Measurements from ENCODE around the gene KLHDC8A. TPM values are rescaled to one million over a fixed set of nuclear protein-coding genes. Genes with fewer than 3 reads are reported as not detected.

The KLHDC8A gene
- polyA plus RNA-seq, 1 donor (not counting 4 experiments of a cell fraction or from before 2014, with no cell fraction given): not detected

DNA sequence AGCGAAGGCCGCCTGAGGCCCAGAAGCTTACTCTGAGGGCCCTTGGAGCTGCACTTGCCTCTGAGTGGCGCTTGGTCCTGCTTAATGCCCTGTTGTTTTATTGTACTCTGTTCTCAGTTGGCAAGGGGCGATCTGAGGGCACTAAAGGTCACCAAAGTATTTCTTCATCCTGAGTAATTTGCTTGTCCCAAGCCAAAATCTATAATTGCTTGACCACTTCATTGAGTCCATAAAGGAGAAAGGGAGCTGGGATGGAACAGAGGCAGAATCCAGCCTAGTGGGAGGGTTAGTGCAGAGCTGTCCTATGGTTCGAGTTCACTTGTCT is 34.8 kb downstream of the KLHDC8A start:
- Histone ChIP-seq H2AFZ (ENCODE audit: control insufficient read depth, low read length) (no peak overlapping the region), H3K4me2 (ENCODE audit: control insufficient read depth, extremely low read depth, insufficient read depth, low read depth, low read length) (peak overlapping the region; percentile 33), H3K36me3 (ENCODE audit: control insufficient read depth in 2 of 2, extremely low read depth in 1 of 2, insufficient read depth in 2 of 2, low read length in 2 of 2) (no peaks in the 10 kb centered on the region), H3K9me1 (ENCODE audit: control insufficient read depth, extremely low read depth, insufficient read depth, low read length) (no peaks in the 10 kb centered on the region), H3K9me3 (ENCODE audit: control insufficient read depth, low read depth, low read length) (no peaks in the 10 kb centered on the region), H3K4me3 (ENCODE audit: control insufficient read depth in 2 of 3, extremely low read depth in 1 of 3, insufficient read depth in 2 of 3, low read depth in 1 of 3, low read length in 3 of 3) (peak overlapping the region in 1 of 3 experiments; percentile 99), H3K9ac (ENCODE audit: control insufficient read depth, extremely low read depth, insufficient read depth, low read length) (peak overlapping the region; percentile 89), H3K4me1 (ENCODE audit: control insufficient read depth, extremely low read depth, insufficient read depth, low read length) (peaks cover 40% of the 10 kb centered on the region), H3K27ac (ENCODE audit: control insufficient read depth, insufficient read depth, low read length) (no peak overlapping the region), H4K20me1 (ENCODE audit: control insufficient read depth, extremely low read depth, insufficient read depth, low read length) (peaks cover 6% of the 10 kb centered on the region), H3K27me3 (ENCODE audit: control insufficient read depth, extremely low read depth, insufficient read depth, low read length) (peaks cover 1% of the 10 kb centered on the region), H3K79me2 (ENCODE audit: control insufficient read depth, insufficient read depth, low read length) (peaks cover 42% of the 10 kb centered on the region)
- TF ChIP-seq, protein P1, sequence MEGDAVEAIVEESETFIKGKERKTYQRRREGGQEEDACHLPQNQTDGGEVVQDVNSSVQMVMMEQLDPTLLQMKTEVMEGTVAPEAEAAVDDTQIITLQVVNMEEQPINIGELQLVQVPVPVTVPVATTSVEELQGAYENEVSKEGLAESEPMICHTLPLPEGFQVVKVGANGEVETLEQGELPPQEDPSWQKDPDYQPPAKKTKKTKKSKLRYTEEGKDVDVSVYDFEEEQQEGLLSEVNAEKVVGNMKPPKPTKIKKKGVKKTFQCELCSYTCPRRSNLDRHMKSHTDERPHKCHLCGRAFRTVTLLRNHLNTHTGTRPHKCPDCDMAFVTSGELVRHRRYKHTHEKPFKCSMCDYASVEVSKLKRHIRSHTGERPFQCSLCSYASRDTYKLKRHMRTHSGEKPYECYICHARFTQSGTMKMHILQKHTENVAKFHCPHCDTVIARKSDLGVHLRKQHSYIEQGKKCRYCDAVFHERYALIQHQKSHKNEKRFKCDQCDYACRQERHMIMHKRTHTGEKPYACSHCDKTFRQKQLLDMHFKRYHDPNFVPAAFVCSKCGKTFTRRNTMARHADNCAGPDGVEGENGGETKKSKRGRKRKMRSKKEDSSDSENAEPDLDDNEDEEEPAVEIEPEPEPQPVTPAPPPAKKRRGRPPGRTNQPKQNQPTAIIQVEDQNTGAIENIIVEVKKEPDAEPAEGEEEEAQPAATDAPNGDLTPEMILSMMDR (optimal IDR thresholded peaks at IDR 0.05 in 1 of 3, IDR thresholded peaks at IDR 0.05 in 1 of 3, conservative IDR thresholded peaks at IDR 0.05 in 1 of 3; ENCODE audit: extremely low read depth in 1 of 3, insufficient read depth in 2 of 3, low read length in 3 of 3): no peak
- TF ChIP-seq EZH2 (IDR thresholded peaks at IDR 0.05; ENCODE audit: low read length): no peak
- dilution Hi-C loops (cut with MboI; ENCODE audit: extremely low pct_ligation_motif_present, low sequenced_read_pairs): no loop called here
- FAIRE-seq (no peak), DNase-seq (ENCODE audit: low read depth, low spot score) (no peak)

DNA sequence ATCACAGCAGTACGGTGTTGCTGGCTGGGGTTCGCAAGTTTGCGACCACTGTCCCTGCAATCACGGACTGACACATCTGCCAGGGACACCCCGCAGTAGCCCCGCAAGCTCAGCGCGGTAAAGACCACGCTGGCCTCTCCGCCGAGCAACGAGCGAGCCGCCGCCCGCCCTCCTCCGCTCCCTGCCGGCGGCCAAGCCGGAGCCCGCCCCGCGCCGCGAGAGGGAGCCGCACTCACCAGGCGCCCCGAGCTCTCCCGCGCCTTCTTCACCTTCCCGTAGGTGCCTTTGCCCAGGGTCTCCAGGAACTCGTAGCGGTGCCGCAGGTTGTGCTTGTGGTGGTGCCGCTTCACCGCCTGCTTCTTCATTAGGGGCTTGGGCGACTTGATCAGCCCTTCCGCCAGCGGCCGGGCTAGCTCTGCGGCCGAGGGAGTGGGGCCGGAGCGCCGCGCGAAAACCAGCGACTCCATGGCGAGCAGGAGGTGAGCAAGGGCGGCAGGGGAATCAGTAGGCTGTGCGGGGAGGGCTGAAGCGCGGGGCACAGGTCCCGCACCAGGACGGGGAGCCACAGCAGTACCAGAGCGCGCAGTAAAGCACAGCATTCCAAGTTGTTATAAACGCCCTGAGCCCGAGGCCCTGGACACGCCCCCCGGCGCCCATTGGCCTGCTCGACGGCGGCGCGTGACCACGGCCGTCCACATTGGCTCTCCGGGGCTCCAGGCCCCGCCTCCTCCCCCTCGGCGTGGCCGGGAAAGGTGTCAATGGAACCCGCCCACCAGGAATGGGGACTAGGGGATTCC is 35.4 kb downstream of the KLHDC8A start, which contains the start of gene NUAK2:
TSS of gene NUAK2 (minus strand) at position 584 of the 797 bp plus-strand sequence. CDS start at position 467, 117 bp downstream.
- Histone ChIP-seq H3K4me2 (ENCODE audit: control insufficient read depth, extremely low read depth, insufficient read depth, low read depth, low read length) (peak within 1 kb of the TSS; percentile 97), H3K9me3 (ENCODE audit: control insufficient read depth, low read depth, low read length) (no peaks in the 10 kb centered on the region), H3K9ac (ENCODE audit: control insufficient read depth, extremely low read depth, insufficient read depth, low read length) (peak within 1 kb of the TSS; percentile 89), H3K79me2 (ENCODE audit: control insufficient read depth, insufficient read depth, low read length) (peaks cover 48% of the 10 kb centered on the region), H2AFZ (ENCODE audit: control insufficient read depth, low read length) (peak within 1 kb of the TSS; percentile 76), H4K20me1 (ENCODE audit: control insufficient read depth, extremely low read depth, insufficient read depth, low read length) (peaks cover 6% of the 10 kb centered on the region), H3K4me1 (ENCODE audit: control insufficient read depth, extremely low read depth, insufficient read depth, low read length) (peaks cover 45% of the 10 kb centered on the region), H3K27ac (ENCODE audit: control insufficient read depth, insufficient read depth, low read length) (peak within 1 kb of the TSS; percentile 81), H3K36me3 (ENCODE audit: control insufficient read depth in 2 of 2, extremely low read depth in 1 of 2, insufficient read depth in 2 of 2, low read length in 2 of 2) (no peaks in the 10 kb centered on the region), H3K27me3 (ENCODE audit: control insufficient read depth, extremely low read depth, insufficient read depth, low read length) (no peaks in the 10 kb centered on the region), H3K9me1 (ENCODE audit: control insufficient read depth, extremely low read depth, insufficient read depth, low read length) (no peaks in the 10 kb centered on the region), H3K4me3 (ENCODE audit: control insufficient read depth in 2 of 3, extremely low read depth in 1 of 3, insufficient read depth in 2 of 3, low read depth in 1 of 3, low read length in 3 of 3) (peak within 1 kb of the TSS; percentile 91 to 99 (median 97))
- dilution Hi-C loops (cut with MboI; ENCODE audit: extremely low pct_ligation_motif_present, low sequenced_read_pairs): no loop called here
- FAIRE-seq (no peak), DNase-seq (ENCODE audit: low read depth, low spot score) (no peak)
- TF ChIP-seq EZH2 (IDR thresholded peaks at IDR 0.05; ENCODE audit: low read length): no peak
- TF ChIP-seq, protein P1 (optimal IDR thresholded peaks at IDR 0.05 in 1 of 3, IDR thresholded peaks at IDR 0.05 in 1 of 3, conservative IDR thresholded peaks at IDR 0.05 in 1 of 3; ENCODE audit: extremely low read depth in 1 of 3, insufficient read depth in 2 of 3, low read length in 3 of 3): peak; percentile 17 to 53 (median 42)

All from keratinocyte (primary cell).